NCI-H1436 treated with DMSO at 0.1 percent for 48 hours (cell line): ENCODE data around the gene FAAP20.
A peak's percentile ranks its signal among the peaks of the same experiment; 100 is the strongest.

Source experiments
- DNase-seq: peaks from one replicate; lab custom pipeline; 2025; lab: John Stamatoyannopoulos, UW

The FAAP20 gene

DNA sequence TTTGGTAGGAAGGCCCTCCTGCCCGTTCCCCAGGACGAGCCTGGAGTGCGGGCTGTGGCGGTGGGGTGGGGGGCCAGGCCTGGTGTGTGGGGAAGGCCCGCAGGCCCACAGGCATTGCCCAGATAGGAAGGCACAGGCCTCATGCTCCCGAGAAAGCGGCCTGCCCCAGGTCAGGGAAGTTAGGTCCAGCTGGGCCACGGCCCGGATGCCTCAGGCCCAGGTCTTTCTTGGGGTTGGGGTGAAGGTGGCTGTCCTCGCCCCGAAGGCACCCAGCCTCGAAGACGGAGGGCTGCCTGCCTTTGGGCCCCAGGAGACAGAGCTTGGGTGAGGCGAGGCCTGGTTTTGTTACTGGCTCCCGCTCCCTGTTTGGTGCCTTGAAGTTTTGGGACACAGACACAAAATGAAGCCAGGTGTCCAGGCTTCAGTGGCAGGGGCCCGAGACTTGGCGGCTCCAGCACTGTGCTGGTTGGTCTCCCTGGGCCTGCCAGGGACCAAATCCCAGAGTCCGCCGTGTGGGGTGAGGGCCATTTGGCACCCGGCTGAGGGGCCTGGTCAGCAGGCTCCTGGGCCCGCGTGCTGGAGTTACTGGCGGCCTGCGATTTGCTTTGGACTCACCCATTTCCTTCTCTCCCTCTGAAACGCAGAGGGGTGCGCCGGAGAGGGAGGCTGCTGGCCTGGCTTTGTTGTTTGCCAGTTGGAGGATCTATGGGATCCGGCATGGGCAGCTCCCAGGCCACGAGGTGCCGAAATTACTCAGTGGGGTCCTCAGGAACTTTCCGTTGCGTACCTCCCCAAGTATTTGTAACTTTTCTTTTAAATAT is 35.5 kb upstream of the FAAP20 start:
- DNase-seq, result no peak

DNA sequence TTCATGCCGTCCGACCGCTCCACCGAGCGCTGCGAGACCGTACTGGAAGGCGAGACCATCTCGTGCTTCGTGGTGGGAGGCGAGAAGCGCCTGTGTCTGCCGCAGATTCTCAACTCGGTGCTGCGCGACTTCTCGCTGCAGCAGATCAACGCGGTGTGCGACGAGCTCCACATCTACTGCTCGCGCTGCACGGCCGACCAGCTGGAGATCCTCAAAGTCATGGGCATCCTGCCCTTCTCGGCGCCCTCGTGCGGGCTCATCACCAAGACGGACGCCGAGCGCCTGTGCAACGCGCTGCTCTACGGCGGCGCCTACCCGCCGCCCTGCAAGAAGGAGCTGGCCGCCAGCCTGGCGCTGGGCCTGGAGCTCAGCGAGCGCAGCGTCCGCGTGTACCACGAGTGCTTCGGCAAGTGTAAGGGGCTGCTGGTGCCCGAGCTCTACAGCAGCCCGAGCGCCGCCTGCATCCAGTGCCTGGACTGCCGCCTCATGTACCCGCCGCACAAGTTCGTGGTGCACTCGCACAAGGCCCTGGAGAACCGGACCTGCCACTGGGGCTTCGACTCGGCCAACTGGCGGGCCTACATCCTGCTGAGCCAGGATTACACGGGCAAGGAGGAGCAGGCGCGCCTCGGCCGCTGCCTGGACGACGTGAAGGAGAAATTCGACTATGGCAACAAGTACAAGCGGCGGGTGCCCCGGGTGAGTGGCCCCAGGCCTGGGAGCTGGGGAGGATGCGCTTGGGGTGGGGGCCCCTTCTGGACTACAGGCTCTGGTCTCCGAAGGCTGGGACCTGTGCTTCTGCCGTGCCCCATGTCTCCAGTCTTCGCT is 34.7 kb upstream of the FAAP20 start:
- no peak for DNase-seq

DNA sequence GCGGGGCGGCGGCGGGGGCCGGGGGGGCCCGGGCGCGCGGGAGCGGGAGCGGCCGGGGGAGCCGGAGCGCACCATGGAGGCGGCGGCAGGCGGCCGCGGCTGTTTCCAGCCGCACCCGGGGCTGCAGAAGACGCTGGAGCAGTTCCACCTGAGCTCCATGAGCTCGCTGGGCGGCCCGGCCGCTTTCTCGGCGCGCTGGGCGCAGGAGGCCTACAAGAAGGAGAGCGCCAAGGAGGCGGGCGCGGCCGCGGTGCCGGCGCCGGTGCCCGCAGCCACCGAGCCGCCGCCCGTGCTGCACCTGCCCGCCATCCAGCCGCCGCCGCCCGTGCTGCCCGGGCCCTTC is 34.1 kb upstream of the FAAP20 start:
- DNase-seq, result no peak

DNA sequence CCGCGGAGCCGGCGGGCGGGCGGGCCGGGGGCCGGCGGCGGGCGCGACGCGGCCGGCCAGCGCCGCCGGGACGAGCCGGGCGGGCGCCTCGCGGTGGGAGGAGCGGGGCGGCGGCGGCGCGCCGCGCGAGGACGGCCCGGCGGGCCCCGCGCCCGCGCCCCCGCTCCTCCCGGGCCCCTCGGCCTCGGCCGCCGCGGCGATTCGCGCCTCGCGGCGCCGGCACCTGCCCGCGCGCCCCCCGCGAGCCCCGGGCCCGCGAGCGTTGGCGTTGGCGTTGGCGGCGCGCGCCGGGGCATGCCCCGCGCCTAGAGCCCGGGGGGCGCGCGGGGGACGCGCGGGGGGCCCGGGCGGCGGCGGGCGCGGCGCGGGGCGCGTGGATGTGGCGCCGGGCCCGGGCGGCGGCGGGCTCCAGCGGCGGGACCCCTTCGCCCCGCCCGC is 33.6 kb upstream of the FAAP20 start, which contains the start of gene SKI:
Gene SKI, plus strand, starts transcription at position 163 of the 438 bp plus-strand sequence. CDS start 448 bp downstream, outside the sequence.
- no peak for DNase-seq

DNA sequence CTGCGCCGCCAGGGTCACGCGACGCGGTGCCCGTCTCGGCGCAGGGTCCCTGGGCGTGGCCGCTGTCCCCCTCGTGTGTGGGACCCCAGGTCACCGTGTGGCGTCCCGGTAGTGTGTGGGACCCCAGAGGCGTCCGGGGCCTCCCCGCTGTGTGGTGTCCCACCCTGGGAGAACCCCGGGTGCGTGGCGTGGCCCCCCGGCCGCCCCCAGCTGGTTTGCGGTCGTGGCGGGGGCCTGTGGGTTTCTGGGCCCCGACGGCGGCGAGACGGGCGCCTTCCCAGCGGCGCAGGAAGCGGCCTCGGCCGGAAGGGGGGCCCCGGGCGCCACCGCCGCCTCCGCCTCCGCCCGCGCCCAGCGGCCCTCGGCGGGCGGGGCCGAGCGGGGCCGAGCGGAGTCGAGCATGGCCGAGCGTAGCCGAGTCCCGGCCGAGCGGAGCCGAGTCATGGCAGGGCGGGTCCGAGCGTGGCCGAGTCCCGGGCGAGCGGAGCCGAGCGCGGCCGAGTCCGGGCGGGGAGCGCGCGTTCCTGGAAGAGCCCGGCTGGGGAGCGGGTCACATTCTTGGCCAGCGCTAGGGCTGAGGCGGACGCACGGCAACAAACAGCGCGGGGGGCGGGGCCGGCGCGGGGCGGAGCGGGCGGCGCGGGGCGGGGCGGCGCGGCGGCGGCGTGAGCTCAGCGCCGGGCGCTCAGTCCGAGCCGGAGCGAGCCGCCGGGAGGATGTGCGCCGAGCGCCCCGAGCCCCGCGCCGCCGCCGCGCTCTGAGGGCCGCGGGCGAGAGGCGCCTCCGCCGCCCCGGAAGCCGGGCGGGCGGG is 33.0 kb upstream of the FAAP20 start:
- peak; percentile 52 for DNase-seq

DNA sequence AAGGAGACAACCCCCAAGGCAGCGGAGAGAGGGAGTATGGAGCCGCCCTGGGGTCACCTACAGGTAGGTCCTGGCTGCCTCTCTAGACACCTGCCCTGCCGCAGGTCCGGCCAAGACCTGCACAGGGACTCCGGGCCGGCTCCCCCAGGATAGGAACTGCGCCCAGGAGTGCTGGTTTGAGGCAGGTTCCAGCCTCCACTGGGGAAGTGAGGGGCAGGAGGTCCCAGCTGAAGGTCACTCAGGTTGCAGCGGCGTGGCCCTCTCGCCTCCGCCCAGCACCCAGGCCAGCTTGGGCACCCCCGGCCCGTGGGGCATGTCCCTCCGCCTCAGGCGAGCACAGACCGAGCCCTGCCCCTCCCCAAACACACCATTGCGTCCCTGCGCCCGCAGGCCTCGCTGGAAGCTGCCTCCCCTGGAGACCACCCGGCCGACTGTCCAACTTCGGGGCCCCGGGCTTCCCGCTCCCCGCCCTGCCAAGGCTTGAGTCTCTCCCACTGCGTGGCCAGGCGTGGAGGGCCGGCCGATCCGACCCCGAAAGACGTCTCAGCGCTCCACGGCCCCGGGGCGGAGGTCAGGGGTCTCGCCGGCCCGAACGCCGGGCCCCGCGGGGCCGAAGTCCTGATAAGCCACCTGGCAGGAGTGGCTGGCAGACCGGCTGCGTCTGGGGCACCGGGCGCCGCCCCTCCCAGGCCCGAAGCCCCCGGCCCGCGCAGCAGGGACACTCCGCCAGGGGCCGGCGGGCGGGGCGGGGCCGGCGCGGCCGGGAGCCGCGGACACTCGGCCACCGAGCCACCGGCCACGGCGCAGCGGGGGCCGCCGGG is 32.2 kb upstream of the FAAP20 start:
- DNase-seq, result no peak

DNA sequence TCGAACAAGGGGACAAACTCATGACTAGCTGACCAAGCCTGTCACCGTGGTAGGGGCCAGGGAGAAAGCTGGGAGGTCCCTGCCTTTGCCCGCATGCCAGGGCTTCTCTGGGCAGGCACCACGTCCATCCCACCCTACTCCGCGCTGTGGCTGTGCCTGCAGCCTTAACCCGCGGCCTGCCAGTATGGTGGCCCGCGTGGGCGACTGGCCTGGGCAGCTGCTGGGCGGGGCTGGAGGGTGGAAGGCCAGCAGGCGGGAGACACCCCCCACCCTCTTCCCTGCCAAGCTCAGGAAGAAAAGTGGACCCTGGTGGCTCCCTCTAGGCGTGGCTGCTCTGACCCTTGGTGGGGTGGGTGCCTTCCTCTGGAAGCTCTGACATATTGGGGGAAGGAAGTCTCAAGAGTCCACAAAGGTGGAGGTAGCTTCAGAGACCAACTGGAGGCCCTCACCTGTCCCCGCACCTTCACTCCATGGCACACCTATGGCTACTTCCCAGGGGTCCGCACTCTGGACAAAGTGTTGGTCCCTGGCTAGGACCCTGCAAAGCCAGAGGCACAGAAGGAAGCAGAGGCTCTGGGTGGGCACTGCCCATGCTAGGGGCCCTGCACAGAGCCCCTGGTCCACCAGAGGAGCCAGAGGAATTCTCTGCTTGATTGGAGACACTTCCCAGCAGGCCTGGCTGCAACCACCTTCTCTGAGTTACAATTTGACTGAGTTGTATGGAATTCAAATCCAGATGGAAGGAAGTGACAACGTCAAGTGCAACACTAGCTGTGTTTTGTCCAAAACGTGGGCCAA is 30.3 kb upstream of the FAAP20 start:
- no peak for DNase-seq

DNA sequence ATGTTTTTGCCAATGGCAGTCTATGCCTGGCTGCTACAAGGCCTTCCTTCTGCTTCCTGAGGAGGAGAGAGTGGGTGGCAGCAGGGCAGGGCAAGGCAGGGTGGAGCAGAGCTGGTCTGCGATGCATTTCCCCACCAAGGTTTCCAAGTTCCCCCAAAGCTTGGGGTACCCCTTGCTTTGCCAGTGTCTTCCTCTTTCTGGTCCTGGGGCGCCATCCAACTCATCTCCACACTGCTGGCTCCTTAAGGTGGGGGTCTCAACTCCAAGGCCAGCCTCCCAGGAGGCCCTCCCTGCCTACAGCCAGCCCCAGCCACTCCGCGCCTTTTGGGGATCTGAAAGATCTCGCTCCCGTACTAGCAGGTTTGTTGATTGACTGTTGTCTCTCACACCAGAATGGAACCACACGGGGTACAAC is 29.6 kb upstream of the FAAP20 start:
- DNase-seq, result no peak

DNA sequence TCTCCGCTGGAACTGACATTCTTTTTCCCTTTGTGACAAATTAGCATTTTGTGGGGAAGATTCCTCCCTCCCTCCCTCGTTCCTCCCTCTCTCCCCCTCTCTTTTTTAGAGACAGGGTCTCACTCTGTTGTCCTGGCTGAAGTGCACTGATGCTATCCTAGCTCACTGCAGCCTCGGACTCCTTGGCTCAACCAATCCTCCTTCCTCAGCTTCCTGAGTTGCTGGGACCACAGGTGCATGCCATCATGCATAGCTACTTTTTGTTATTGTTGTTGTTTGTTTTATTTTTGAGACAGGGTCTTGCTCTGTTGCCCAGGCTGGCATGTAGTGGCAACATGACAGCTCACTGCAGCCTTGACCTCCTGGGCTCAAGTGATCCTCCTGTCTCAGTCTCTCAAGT is 26.7 kb upstream of the FAAP20 start:
- no peak for DNase-seq

DNA sequence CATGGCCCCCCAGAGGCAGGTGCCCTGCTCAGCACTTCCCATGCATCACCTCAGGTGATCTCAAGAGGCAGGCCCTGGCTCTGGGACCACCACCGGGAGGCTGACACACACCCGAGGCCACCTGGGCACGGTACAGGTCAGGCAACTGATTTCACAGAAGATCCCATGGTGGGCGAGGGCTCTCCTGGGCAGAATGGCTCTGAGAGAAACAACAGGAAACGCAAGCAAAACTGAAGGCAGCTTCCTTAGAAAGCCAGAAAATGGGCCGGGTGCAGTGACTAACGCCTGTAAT is 22.1 kb upstream of the FAAP20 start:
- DNase-seq, result no peak

DNA sequence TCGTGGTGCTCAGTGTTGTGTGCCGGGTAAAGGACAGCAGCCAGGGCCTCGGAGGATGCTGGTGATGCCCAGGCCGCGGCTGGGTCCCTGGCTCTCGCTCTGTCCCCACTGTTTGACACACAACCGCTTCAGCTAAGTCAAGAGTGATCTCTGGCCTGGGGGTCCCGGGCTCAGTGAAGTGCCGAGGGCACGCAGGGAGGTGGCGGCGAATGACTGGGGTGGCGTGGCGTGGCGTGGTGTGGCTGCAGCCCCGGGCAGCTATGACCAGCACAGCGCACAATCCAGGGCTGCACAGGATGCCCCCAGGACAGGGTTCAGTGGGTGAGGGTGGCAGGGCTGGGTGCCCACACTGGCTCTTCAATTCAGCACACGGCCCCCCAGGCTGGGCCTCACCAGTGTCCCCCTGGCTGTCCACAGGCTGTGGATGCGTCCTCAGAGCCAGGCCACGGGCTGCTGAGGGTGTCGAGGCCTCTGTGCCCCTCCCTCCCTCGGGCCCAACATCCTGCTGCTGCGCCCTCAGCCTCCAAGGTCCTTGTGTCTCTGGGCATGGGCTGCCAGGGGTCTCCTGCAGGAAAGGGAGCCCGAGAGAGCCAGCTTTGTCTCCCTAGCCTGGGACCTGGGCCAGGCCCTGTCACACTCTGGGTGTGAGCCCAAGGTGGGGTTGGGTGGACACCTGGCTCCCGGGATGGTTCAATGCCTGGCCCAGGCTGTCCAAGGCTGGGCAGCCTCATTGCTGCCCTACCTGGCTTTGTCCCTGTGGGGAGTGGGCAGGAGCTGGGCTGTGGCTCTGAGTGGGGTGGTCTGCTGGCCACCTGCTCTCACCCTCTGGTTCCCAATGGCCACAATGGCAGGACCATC is 21.6 kb upstream of the FAAP20 start:
- no peak for DNase-seq

DNA sequence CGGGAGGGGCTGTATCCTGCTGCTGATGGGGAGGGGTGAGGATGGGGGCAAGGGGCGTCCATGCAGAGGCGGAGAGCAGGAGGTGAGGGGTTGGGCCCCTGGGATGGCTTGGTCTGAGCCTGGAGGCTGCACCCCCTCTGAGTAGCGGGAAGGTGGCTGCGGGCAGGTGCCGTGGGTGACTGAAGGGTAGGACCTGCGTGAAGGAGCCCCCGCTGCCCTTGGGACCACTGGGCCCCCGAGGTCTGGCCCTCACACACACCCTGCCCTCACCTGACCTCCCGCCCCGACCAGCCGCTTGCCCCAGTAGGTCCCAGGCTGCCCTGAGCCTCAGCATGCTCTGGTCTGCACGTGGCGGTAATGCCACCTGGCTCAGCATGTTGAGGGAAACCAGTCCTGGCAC is 20.8 kb upstream of the FAAP20 start:
- no peak for DNase-seq

DNA sequence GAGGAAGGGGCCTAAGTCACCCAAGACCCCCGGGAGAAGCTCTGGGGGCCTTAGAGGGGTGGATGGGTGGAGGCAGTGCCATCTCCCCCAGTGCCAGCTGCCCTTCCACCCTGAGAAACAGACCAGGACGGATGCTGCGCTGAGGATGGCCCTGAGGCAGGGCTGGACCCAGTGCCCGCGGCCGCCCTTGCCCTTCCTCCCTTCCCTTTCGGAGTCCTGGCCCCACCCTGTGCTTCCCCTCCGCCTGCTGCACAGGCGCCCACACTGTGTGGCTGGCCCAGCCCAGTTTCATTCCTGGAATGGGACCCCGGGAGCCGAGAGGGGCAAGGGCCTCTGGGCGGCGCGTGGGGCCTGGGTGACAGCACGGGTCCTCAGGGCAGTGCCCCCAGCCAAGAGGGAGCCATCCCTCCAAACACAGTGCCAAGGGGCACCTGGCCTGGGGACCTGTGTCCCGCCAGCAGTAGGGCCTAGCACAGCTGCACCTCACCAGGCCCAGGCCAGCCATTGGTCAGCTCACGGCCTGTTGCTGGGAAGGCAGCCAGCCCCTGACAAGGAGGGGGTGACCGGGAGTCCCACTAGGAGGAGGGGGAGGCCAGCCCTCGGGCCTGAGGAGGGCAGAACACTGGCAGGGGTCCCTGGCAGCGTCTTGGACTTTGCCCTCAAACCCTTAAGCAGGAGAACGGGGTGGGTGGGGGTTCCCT is 20.1 kb upstream of the FAAP20 start:
- DNase-seq, result no peak

DNA sequence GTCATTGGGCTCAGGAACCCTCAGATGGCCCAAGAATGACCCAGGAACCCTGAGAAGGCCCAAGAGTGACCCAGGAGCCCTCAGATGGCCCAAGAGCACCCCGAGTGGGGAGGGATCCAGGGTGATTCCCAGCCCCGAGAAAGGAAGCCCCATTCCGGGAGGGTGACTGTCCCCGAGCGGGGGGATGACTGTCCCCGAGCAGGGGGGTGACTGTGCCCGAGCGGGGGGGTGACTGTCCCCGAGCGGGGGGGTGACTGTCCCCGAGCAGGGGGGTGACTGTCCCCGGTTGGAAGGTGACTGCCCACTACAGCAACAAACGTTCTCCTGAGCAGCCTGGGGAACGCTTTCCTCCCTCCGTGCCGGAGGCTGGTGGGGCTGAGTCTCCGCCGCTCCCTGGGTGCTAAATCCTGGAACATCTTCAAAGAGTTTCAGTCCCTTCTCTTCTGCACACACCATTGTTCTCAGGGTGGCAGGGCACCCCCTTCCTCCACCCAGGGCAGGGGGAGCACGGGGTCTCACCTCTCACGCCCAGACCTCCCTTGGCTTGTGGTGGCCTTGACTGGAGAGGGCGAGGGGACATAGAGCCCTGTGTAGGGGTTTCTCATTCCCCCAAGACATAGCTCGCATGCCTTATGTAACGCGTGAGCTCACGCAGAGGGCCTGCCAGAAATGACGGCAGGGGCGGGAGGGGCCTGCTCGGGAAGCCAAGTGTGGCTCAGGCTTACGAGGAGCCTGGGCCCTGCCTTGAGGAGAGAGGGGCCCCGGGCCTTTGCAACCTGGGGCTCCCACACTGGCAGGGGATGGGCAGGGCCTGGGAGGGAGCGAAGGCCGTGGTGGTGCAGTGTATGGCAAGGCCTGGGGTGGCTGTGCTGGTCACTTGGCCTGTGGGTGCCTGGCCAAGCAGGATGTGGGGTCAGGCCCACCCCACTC is 19.3 kb upstream of the FAAP20 start:
- DNase-seq, result no peak

DNA sequence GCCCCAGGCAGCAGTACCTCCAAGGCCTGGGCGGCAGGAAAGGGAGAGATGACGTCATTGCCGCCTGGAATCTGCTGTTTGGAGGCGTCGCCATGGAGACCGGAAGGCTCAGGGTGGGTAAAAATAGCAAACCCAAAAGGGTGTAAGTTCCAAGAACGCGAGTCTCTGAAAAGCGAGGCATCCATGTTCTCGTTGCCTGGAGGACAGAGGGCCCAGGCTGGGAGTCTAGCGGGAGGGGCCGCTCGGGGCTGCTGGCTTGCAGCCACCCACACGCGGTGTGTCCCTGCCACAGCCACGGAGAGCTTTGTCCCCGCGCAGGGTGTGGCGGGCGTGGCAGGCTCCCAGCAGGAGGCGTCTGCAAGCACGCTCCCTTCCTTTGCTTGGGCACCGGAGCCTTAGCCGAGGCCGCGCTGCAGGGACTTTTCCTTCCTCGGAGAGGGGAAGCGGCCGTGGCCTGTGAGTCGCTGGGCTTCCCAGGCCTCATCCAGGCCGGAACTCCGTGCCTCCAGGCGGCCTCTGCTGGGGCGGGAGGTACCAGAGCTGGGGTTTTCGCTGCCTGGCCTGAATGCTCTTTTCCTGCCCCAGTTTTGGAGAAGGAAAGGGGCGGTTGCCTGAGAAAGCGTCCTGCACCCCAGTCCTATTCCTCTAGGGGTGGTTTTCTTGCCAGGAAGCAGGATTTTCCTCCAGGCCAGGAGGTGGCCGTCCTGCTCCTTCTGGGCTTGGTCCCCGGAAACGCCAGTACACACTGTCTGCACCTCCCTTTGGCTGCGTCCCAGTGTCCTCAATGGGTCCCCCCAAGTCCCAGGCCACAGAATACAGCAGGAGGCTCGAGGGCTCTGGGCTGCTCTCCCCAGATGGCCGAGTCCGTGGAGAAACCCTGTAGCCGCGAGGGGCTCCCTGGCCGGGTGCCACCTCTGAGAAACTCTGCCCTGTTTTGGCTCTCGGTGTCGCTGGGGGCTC is 18.2 kb upstream of the FAAP20 start:
- no peak for DNase-seq

DNA sequence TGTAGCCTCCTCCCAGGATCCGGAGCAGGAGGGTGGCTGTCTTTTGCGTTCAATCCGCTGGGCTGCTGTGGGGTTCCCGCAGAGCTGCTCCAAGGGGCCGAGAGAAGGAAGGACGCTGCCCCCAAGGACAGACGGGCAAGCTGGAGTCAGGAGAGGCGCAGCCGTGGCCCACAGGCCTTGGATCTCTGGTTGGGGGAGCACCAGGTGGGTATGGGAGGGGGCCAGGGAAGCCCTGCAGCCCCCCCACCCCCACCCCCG is 17.6 kb upstream of the FAAP20 start:
- DNase-seq, result no peak

DNA sequence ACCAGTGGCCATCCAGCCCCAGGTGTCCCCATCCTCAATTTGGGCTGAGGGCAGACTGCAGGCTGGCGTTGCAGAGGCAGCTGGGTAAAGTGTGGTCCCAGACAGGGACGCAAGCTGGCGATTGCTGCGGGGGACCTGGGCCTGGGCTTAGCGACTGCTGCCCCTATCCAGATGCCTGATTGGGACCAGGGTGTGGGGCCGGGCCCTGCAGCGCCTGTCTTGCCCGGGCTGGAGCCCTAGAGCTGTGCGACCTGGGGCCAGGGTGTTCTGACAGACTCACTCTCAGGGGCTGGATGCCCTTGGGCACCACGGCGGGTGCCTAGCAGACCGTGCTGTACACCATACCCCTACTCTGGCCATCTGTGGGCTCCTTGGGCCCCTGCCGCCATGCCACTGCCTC is 16.2 kb upstream of the FAAP20 start:
- no peak for DNase-seq
